ES-I3 (cell line): ENCODE results near the gene MIPOL1.
"Not testable (repeated sequence)": the region's sequence is repeated elsewhere in the genome, so short reads cannot be mapped to it uniquely, and the experiment has no call there.

Experiments used
- H3K36me3 ChIP-seq: 2 replicates; pipeline ENCODE4 v1.6.1; 2013; ENCODE audit warnings: mild to moderate bottlenecking, low read length, control low read depth, moderate library complexity; ENCODE audit not compliant: insufficient read depth
- H3K4me1 ChIP-seq: 2 replicates; pipeline ENCODE4 v1.6.1; 2013; ENCODE audit warnings: mild to moderate bottlenecking, control low read depth, low read length; ENCODE audit not compliant: insufficient read depth
- H3K9ac ChIP-seq: 2 replicates; pipeline ENCODE4 v1.6.1; 2013; ENCODE audit warnings: low read depth, mild to moderate bottlenecking, low read length, moderate library complexity
- H3K9me3 ChIP-seq: 2 replicates; pipeline ENCODE4 v1.6.1; 2013; ENCODE audit warnings: mild to moderate bottlenecking, low read length, moderate library complexity; ENCODE audit not compliant: control insufficient read depth, insufficient read depth

MIPOL1 gene

GRCh38 chr14:37428954-37429353 lies 231.2 kb downstream of the MIPOL1 start:
- H3K9ac ChIP-seq: no peak overlapping the region
- no peaks in the 10 kb centered on the region for H3K9me3 ChIP-seq
- peaks cover 3% of the 10 kb centered on the region; the same call in 1 of the 2 replicates for H3K4me1 ChIP-seq
- H3K36me3 ChIP-seq: no peaks in the 10 kb centered on the region

GRCh38 chr14:37429618-37430017 lies 231.9 kb downstream of the MIPOL1 start:
- Histone ChIP-seq H3K36me3 (no peaks in the 10 kb centered on the region), H3K4me1 (peaks cover 3% of the 10 kb centered on the region; the same call in 1 of the 2 replicates), H3K9me3 (no peaks in the 10 kb centered on the region), H3K9ac (no peak overlapping the region)

- H3K4me1 ChIP-seq: peaks cover 4% of the 10 kb centered on the region; the same call in 1 of the 2 replicates
- no peaks in the 10 kb centered on the region for H3K9me3 ChIP-seq
- no peaks in the 10 kb centered on the region for H3K36me3 ChIP-seq
- H3K9ac ChIP-seq: no peak overlapping the region
These were observed 237.1 kb downstream of the MIPOL1 start for GRCh38 chr14:37434867-37435266.

GRCh38 chr14:37436519-37436918 lies 238.8 kb downstream of the MIPOL1 start:
- no peak overlapping the region for H3K9ac ChIP-seq
- peaks cover 4% of the 10 kb centered on the region; the same call in 1 of the 2 replicates for H3K4me1 ChIP-seq
- no peaks in the 10 kb centered on the region for H3K9me3 ChIP-seq
- H3K36me3 ChIP-seq: no peaks in the 10 kb centered on the region

GRCh38 chr14:37437490-37437889 lies 239.8 kb downstream of the MIPOL1 start:
- H3K9ac ChIP-seq: no peak overlapping the region
- peaks cover 4% of the 10 kb centered on the region; the same call in 1 of the 2 replicates for H3K4me1 ChIP-seq

GRCh38 chr14:37438444-37438843 lies 240.7 kb downstream of the MIPOL1 start:
- H3K9me3 ChIP-seq: no peaks in the 10 kb centered on the region
- peaks cover 4% of the 10 kb centered on the region; the same call in 1 of the 2 replicates for H3K4me1 ChIP-seq
- no peaks in the 10 kb centered on the region for H3K36me3 ChIP-seq
- no peak overlapping the region for H3K9ac ChIP-seq

More at GRCh38 chr14:37437490-37437889, 239.8 kb downstream of the MIPOL1 start:
- Histone ChIP-seq H3K36me3 (no peaks in the 10 kb centered on the region), H3K9me3 (no peaks in the 10 kb centered on the region)

- H3K9me3 ChIP-seq: no peaks in the 10 kb centered on the region
- no peaks in the 10 kb centered on the region for H3K4me1 ChIP-seq
- H3K36me3 ChIP-seq: no peaks in the 10 kb centered on the region
- H3K9ac ChIP-seq: no peak overlapping the region
These were observed 245.7 kb downstream of the MIPOL1 start for GRCh38 chr14:37443461-37443860.

GRCh38 chr14:37447883-37448391 lies 250.2 kb downstream of the MIPOL1 start:
- H3K4me1 ChIP-seq: no peaks in the 10 kb centered on the region
- H3K9me3 ChIP-seq: no peaks in the 10 kb centered on the region
- no peak overlapping the region for H3K9ac ChIP-seq
- H3K36me3 ChIP-seq: no peaks in the 10 kb centered on the region

GRCh38 chr14:37452323-37452722 lies 254.6 kb downstream of the MIPOL1 start:
- Histone ChIP-seq H3K4me1 (no peaks in the 10 kb centered on the region), H3K36me3 (no peaks in the 10 kb centered on the region), H3K9me3 (no peaks in the 10 kb centered on the region), H3K9ac (no peak overlapping the region)

GRCh38 chr14:37453985-37454384 lies 256.2 kb downstream of the MIPOL1 start:
- Histone ChIP-seq H3K9me3 (no peaks in the 10 kb centered on the region), H3K36me3 (no peaks in the 10 kb centered on the region), H3K4me1 (no peaks in the 10 kb centered on the region), H3K9ac (no peak overlapping the region)

- Histone ChIP-seq H3K9me3 (peaks cover 4% of the 10 kb centered on the region; the same call in 1 of the 2 replicates), H3K9ac (no peak overlapping the region), H3K36me3 (no peaks in the 10 kb centered on the region), H3K4me1 (no peaks in the 10 kb centered on the region)
These were observed 259.6 kb downstream of the MIPOL1 start for GRCh38 chr14:37457334-37457733.

GRCh38 chr14:37462426-37462825 lies 264.7 kb downstream of the MIPOL1 start:
- H3K4me1 ChIP-seq, H3K9me3 ChIP-seq, H3K36me3 ChIP-seq, H3K9ac ChIP-seq: not testable (repeated sequence)

- no peaks in the 10 kb centered on the region for H3K4me1 ChIP-seq
- no peak overlapping the region for H3K9ac ChIP-seq
- H3K36me3 ChIP-seq: no peaks in the 10 kb centered on the region
- H3K9me3 ChIP-seq: peaks cover 4% of the 10 kb centered on the region; the same call in 1 of the 2 replicates
These were observed 266.6 kb downstream of the MIPOL1 start for GRCh38 chr14:37464192-37464858.

GRCh38 chr14:37466003-37466622 lies 268.4 kb downstream of the MIPOL1 start:
- Histone ChIP-seq H3K9ac (no peak overlapping the region), H3K4me1 (no peaks in the 10 kb centered on the region), H3K9me3 (no peaks in the 10 kb centered on the region), H3K36me3 (no peaks in the 10 kb centered on the region)

GRCh38 chr14:37466623-37467088 lies 268.9 kb downstream of the MIPOL1 start:
- Histone ChIP-seq H3K4me1 (no peaks in the 10 kb centered on the region), H3K9me3 (no peaks in the 10 kb centered on the region), H3K36me3 (no peaks in the 10 kb centered on the region), H3K9ac (no peak overlapping the region)
